DMS153 treated with DMSO at 0.1 percent for 48 hours (cell line): ENCODE results near the gene SPON1.
"Not testable (repeated sequence)": the region's sequence is repeated elsewhere in the genome, so short reads cannot be mapped to it uniquely, and the experiment has no call there.

Experiments used
- DNase-seq: peaks from one replicate; lab custom pipeline; 2025; ENCODE audit not compliant: unreplicated experiment; lab: John Stamatoyannopoulos, UW

SPON1 gene

DNA sequence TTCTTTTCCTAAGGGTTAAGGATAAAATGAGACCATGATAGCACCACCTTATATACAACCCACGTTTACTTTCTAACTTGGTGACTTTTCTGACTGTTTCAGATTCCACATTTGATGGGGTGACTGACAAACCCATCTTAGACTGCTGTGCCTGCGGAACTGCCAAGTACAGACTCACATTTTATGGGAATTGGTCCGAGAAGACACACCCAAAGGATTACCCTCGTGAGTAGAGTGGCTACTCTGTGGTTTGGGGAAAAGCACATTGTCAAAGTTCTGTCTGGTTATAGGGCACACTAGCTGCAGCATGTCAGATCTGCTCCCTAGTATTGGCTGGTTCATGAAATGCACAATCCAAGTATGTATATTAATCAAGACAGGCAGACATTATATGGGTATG, 117.3 kb downstream of the SPON1 start:
- no peak for DNase-seq

DNA sequence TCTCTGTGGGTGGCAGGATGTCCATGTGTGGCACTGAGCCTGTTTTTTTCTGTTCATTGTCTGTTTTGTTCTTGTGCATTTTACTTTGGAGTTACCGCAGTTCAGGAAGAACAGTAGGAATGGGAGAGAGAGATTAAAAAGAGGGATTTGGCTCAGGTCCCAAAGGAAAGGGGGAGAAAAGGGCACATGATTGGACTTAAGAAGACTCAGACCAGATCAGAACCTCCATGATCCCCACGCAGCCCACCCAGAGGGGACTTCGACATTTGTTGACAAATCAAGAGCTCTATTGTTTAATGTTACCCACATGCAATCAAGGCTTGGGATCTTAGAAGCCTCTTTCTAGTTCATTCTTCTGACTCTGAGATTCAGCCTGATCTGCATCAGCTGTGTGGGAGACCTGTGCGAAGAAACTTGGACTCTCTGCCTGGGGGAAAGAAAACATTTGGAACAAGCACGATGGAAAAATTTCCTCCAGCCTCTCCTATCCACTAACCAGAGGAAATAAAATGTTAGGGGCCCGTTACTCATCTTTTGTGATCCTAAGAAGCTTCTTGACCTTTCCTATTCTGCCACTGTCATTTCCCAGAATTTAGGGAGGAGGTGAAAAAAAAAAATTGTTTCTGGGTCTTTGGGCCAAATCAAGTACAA, 119.2 kb downstream of the SPON1 start:
- DNase-seq: no peak

- DNase-seq: no peak
These were observed 119.8 kb downstream of the SPON1 start for GRCh38 chr11:14082338-14082737.

DNA sequence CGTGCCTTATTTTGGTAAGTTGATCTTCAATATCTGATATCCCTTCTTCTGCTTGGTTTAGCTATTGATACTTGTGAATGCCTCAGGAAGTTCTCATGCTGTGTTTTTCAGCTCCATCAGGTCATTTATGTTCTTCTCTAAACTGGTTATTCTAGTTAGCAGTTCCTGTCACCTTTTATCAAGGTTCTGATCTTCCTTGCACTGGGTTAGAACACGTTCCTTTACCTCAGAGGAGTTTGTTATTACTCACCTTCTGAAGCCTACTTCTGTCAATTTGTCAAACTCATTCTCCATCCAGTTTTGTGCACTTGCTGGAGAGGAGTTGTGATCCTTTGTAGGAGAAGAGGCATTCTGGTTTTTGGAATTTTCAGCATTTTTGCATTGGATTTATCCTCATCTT, 126.3 kb downstream of the SPON1 start:
- DNase-seq: not testable (repeated sequence)

DNA sequence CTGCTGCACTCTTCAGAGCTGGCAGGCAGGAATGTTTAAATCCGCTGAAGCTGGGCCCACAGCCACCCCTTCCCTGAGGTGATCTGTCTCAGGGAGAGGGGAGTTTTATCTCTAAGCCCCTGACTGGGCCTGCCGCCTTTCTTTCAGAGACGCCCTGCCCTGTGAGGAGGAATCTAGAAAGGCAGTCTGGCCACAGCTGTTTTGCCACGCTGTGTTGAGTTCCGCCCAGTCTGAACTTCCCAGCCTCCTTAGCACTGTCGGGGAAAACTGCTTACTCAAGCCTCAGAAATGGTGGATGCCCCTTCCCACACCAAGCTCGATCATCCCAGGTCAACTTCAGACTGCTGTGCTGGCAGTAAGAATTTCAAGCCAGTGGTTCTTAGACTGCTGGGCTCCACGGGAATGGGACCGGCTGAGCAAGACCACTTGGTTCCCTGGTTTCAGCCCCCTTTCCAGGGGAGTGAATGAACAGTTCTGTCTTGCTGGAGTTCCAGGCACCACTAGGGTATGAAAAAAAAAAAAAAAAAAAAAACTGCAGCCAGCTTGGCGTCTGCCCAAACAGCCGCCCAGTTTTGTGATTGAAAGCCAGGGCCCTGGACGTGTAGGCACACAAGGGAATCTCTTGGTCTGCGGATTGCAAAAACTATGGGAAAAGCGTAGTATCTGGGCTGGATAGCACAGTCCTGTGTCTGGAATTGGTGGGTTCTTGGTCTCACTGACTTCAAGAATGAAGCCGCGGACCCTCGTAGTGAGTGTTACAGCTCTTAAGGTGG, 127.4 kb downstream of the SPON1 start:
- no peak for DNase-seq

- DNase-seq: not testable (repeated sequence)
These were observed 128.1 kb downstream of the SPON1 start for GRCh38 chr11:14090631-14091030.

DNA sequence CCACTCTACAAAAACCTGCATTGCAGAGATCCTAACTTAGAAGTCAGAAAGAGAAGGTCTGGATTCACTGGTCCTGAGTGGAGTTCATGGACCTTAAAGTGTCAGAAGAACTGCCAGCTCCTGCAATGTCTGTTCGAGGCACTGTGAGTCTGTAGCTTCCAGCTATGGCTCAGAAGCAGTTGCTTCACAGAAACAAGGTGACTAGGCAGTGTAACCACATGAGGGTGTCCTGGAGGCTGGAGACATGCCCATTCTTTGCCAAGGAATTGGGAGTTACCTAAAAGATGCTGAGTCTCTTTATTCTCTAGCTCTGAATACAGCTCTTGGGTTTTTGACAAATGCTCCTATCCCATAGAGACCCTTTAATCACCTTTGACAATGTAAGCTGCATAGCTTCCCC, 130.5 kb downstream of the SPON1 start:
- no peak for DNase-seq

- DNase-seq: no peak
These were observed 132.0 kb downstream of the SPON1 start for GRCh38 chr11:14094481-14095037.

GRCh38 chr11:14095882-14096281, 133.4 kb downstream of the SPON1 start:
- no peak for DNase-seq

- DNase-seq: no peak
These were observed 134.1 kb downstream of the SPON1 start for GRCh38 chr11:14096606-14097005.

- DNase-seq: no peak
These were observed 138.9 kb downstream of the SPON1 start for GRCh38 chr11:14101388-14101787.

DNA sequence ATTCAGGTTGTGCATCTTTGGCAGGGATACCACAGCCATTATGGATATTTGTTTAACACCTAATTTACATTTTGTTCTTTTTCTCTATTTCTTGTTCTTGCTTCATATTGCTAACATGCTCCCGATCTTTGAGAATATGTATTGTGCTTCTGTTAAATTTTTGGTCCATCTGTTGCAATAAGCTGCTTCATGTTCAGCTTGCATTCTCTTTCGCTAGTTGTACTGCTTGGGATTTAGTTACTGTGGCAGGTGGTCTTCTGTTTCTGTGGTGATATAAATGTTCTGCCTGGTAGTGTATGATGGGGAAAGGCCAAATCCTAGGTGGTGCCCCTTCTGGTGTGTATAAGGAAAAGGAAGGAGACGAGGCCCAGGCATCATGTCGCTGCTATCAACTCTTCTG, 140.2 kb downstream of the SPON1 start:
- no peak for DNase-seq

DNA sequence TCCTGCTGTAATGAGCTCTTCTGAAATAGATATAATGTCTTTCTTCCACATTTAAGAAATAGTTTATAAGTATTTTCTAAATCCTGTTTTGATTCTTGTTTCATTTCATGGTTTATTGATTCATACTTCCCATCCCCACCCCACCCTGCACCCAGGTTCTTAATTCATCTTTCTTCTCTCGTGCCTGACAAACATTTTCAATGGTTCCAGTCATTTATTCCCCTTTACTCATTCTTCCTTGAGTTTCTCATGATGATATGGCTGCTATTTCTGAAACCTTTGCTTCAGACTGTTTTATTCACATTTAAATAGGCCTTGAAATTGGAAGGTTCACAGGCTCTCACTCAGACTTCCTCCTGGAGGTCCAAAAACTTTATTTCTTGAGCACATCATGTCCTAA, 142.9 kb downstream of the SPON1 start:
- DNase-seq: no peak

GRCh38 chr11:14106303-14107049, 144.0 kb downstream of the SPON1 start:
- DNase-seq: no peak

DNA sequence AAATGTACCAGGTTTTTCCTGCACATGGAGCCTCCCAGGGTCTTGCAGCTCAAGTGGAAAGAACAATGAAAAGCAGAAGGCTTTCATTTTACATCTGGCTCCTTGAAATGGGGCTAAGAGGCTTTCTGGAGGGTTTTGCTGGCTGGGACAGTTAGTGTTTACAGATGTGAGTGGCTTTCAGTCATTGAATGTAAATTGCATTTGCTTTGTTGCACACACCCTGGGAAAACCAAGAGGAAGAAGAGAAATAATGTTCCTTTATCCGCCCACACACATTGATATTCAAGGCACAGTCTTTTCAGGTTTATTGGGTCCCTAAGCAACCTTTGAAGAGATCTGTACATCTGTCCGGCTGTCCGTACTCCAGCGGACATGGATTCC, 144.5 kb downstream of the SPON1 start:
- DNase-seq: no peak

- DNase-seq: no peak
These were observed 147.2 kb downstream of the SPON1 start for GRCh38 chr11:14109742-14110141.

DNA sequence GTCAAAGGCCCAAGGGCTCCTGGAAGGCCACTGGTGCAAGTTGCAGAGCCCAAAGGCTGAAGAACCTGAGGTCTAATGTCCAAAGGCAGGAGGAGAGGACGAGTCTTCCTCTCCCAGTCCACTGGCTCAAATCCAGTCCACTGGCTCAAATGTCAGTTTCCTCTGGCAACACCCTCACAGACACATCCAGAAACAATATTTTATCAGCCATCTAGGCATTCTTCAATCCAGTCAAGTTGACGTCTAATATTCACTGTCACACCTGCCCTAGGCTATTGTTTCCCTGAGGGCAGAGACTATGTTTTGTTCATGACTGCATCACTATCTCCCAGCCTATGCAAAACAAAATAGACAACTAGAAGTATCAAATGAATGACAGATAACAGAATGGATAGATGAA, 148.1 kb downstream of the SPON1 start:
- DNase-seq: no peak

DNA sequence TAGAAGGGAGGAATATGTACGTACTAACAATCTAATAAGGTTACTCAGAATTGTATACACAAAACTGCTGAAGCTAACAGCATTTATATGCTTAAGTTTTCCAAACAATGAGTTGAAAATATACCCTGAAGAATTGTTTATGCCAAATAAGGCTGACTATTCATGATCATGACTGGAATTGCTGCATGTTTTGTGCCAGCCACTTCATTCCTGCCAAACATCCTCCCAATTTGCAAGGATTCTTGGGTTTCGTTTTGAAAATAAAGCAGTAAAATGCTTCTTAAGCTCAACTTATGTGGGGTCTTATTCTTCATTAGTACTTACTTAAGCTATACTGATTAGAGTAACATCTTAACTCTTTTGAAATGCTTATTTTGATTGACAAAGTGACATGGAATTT, 149.0 kb downstream of the SPON1 start:
- no peak for DNase-seq

GRCh38 chr11:14112721-14113120, 150.2 kb downstream of the SPON1 start:
- no peak for DNase-seq

GRCh38 chr11:14114269-14114668, 151.7 kb downstream of the SPON1 start:
- DNase-seq: no peak

DNA sequence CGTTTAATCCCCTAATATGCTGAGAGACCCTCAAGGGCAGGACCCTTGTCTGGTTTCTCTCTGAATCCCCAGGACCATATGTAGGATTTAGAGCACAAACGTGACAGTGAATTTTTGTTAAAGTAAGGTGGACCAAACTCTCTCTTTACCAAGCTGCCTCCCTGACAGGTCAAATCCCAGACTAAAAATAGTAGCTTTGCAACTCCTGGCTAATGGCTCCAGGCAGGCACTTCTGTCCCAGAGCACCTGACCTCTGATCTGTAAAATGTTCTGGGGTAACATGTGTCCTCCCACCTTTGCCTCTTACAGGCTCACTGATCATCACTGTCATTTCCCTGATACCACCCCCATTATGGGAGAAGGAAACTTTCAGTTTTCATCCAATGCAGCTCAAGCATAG, 152.3 kb downstream of the SPON1 start:
- DNase-seq: no peak

DNA sequence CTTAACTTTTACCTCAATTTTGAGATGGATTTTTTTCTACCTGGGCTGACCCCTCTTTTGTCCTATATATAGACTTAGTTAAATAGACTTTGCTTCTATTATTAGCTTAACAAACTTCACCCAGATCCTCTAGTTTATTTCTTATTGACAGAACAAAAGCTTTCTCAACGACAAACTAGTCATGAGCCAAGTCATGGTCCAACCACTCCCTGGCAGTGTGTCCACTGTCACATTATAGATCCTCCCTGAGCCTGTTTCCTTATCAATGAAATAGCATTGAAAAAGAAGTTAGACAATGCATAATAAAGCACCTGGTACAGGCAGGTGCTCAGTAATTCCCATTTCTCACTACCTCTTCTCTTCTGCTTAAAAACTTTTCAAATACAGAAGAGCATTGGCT, 155.1 kb downstream of the SPON1 start:
- no peak for DNase-seq
